Stimulated activated CD8-positive, alpha-beta memory T cell treated with anti-CD3 and anti-CD28 coated beads, Interleukin-2, amount 100 ng/mL, for 1 hour (primary cell): ENCODE results near the gene USP5.

Experiments
- DNase-seq, 2 donors: peaks; one replicate each; pipeline ENCODE4 v3.0.0-alpha.2; 2020; ENCODE audit warnings: low read depth in 2 of 2

USP5 gene

GRCh38 chr12:6826125-6826733 is 25.7 kb upstream of the USP5 start:
- no peak for DNase-seq

- DNase-seq = no peak
Observed at GRCh38 chr12:6826734-6827436, 25.1 kb upstream of the USP5 start.

- DNase-seq = no peak
Observed at GRCh38 chr12:6827437-6827911, 24.5 kb upstream of the USP5 start.

- DNase-seq = no peak
Observed at GRCh38 chr12:6827982-6828780, 23.8 kb upstream of the USP5 start, which contains the start of gene P3H3. Gene P3H3 (plus strand): TSS chr12:6828407. CDS start chr12:6828441, 34 bp downstream.

- DNase-seq = peak in 1 of 2 donors; percentile 22
Observed at GRCh38 chr12:6828781-6829535, 23.0 kb upstream of the USP5 start.

- no peak for DNase-seq
Observed at GRCh38 chr12:6829536-6830220, 22.3 kb upstream of the USP5 start.

- DNase-seq = no peak
Observed at GRCh38 chr12:6830286-6830890, 21.6 kb upstream of the USP5 start.

- no peak for DNase-seq
Observed at GRCh38 chr12:6830999-6831398, 21.0 kb upstream of the USP5 start.

- DNase-seq = no peak
Observed at GRCh38 chr12:6831450-6831995, 20.4 kb upstream of the USP5 start.

GRCh38 chr12:6832125-6832524 is 19.8 kb upstream of the USP5 start:
- DNase-seq = no peak

GRCh38 chr12:6833189-6833890 is 18.6 kb upstream of the USP5 start:
- DNase-seq = no peak

GRCh38 chr12:6834254-6834653 is 17.7 kb upstream of the USP5 start:
- DNase-seq = no peak

GRCh38 chr12:6834873-6835272 is 17.1 kb upstream of the USP5 start:
- no peak for DNase-seq

GRCh38 chr12:6836851-6837250 is 15.1 kb upstream of the USP5 start:
- DNase-seq = no peak

- no peak for DNase-seq
Observed at GRCh38 chr12:6837370-6838060, 14.4 kb upstream of the USP5 start.

- no peak for DNase-seq
Observed at GRCh38 chr12:6838854-6839253, 13.1 kb upstream of the USP5 start.

- DNase-seq = no peak
Observed at GRCh38 chr12:6839482-6840201, 12.3 kb upstream of the USP5 start.

- no peak for DNase-seq
Observed at GRCh38 chr12:6840330-6840729, 11.6 kb upstream of the USP5 start.
